HepG2 (cell line): ENCODE data around the gene WIPF2. TPM values are rescaled to one million over a fixed set of nuclear protein-coding genes. Genes with fewer than 3 reads are reported as not detected.

ENCODE experiments used
- ADNP ChIP-seq: sonication (generic); formaldehyde crosslinking; IDR thresholded peaks from 2 replicates; pipeline ENCODE4 v1.4.0; 2020; ENCODE audit warnings: missing genetic modification reagents
- CBX2 ChIP-seq, 2 experiments: fragments of 200-600 bp in 1 of 2; sonication (generic); formaldehyde crosslinking in 1 of 2; IDR thresholded peaks; 2 replicates each; pipeline versions ENCODE4 v1.7.0 to v1.8.1; 2018 to 2022; ENCODE audit warnings: low read depth in 2 of 2, low read length in 1 of 2, mild to moderate bottlenecking in 1 of 2, missing genetic modification reagents in 1 of 2
- CREB3 ChIP-seq: sonication (generic); formaldehyde crosslinking; IDR thresholded peaks from 2 replicates; pipeline ENCODE4 v1.5.0; 2020; ENCODE audit warnings: missing genetic modification reagents
- DPF2 ChIP-seq: sonication (generic); formaldehyde crosslinking; IDR thresholded peaks from 2 replicates; pipeline ENCODE4 v1.4.0; 2020; ENCODE audit warnings: mild to moderate bottlenecking, low read depth, missing genetic modification reagents, borderline replicate concordance
- FOXP4 ChIP-seq: sonication (generic); formaldehyde crosslinking; IDR thresholded peaks from 2 replicates; pipeline ENCODE4 v1.4.0; 2020; ENCODE audit warnings: missing genetic modification reagents
- ISX ChIP-seq: sonication (generic); formaldehyde crosslinking; conservative IDR thresholded peaks from 2 replicates; pipeline ENCODE4 v1.5.0; 2020; ENCODE audit warnings: missing genetic modification reagents
- KLF12 ChIP-seq: sonication (generic); formaldehyde crosslinking; IDR thresholded peaks from 2 replicates; pipeline ENCODE4 v1.4.0; 2020; ENCODE audit warnings: missing genetic modification reagents, borderline replicate concordance
- MAF1 ChIP-seq: sonication (generic); formaldehyde crosslinking; IDR thresholded peaks from 2 replicates; pipeline ENCODE4 v1.5.0; 2020; ENCODE audit warnings: missing genetic modification reagents, borderline replicate concordance
- NFIB ChIP-seq: sonication (generic); formaldehyde crosslinking; IDR thresholded peaks from 2 replicates; pipeline ENCODE4 v1.9.0; 2021; ENCODE audit warnings: missing genetic modification reagents, mild to moderate bottlenecking, borderline replicate concordance
- PATZ1 ChIP-seq: sonication (generic); formaldehyde crosslinking; IDR thresholded peaks from 2 replicates; pipeline ENCODE4 v1.4.0; 2020; ENCODE audit warnings: missing genetic modification reagents
- PHF21A ChIP-seq: sonication (generic); formaldehyde crosslinking; IDR thresholded peaks from 2 replicates; pipeline ENCODE4 v1.5.0; 2020; ENCODE audit warnings: mild to moderate bottlenecking, missing genetic modification reagents
- PTBP1 ChIP-seq: fragments of 200-400 bp; formaldehyde crosslinking; IDR thresholded peaks from 2 replicates; pipeline ENCODE4 v1.6.1; 2018; ENCODE audit warnings: low read length, low read depth; ENCODE audit not compliant: poor library complexity, severe bottlenecking
- RARG ChIP-seq: sonication (generic); formaldehyde crosslinking; IDR thresholded peaks from 2 replicates; pipeline ENCODE4 v1.4.0; 2020; ENCODE audit warnings: low read depth, mild to moderate bottlenecking, missing genetic modification reagents
- REPIN1 ChIP-seq: sonication (generic); formaldehyde crosslinking; IDR thresholded peaks from 2 replicates; pipeline ENCODE4 v1.8.0; 2022; ENCODE audit warnings: missing genetic modification reagents, low read depth, mild to moderate bottlenecking, borderline replicate concordance
- SUZ12 ChIP-seq: fragments of 150-350 bp; IDR thresholded peaks from 2 replicates; pipeline ENCODE4 v1.6.1; 2014; ENCODE audit warnings: low read depth, low read length
- TAF15 ChIP-seq: fragments of 200-400 bp; formaldehyde crosslinking; IDR thresholded peaks from one replicate; pipeline ENCODE4 v1.6.1; 2018; ENCODE audit warnings: mild to moderate bottlenecking, low read depth, low read length; ENCODE audit not compliant: poor library complexity, severe bottlenecking
- TCF12 ChIP-seq, 2 experiments: fragments of 450-650 bp in 1 of 2; sonication (generic) in 1 of 2; formaldehyde crosslinking in 1 of 2; IDR thresholded peaks; 2 replicates each; pipeline versions ENCODE4 v1.6.1 to v1.8.0; 2017 to 2022; ENCODE audit warnings: antibody characterized with exemption in 1 of 2, mild to moderate bottlenecking in 1 of 2, missing genetic modification reagents in 1 of 2, moderate library complexity in 1 of 2
- ZFP41 ChIP-seq: sonication (generic); formaldehyde crosslinking; IDR thresholded peaks from 2 replicates; pipeline ENCODE4 v1.4.0; 2020; ENCODE audit warnings: mild to moderate bottlenecking, missing genetic modification reagents, borderline replicate concordance
- ZMYM3 ChIP-seq: sonication (generic); formaldehyde crosslinking; IDR thresholded peaks from 2 replicates; pipeline ENCODE4 v1.5.1; 2020; ENCODE audit warnings: mild to moderate bottlenecking, missing genetic modification reagents
- ZNF317 ChIP-seq: sonication (generic); formaldehyde crosslinking; IDR thresholded peaks from 2 replicates; pipeline ENCODE4 v1.5.0; 2020; ENCODE audit warnings: mild to moderate bottlenecking, missing genetic modification reagents
- ZNF564 ChIP-seq: sonication (generic); formaldehyde crosslinking; IDR thresholded peaks from 2 replicates; pipeline ENCODE4 v1.8.1; 2023; ENCODE audit warnings: mild to moderate bottlenecking, missing genetic modification reagents
- ZNF737 ChIP-seq: sonication (generic); formaldehyde crosslinking; IDR thresholded peaks from 2 replicates; pipeline ENCODE4 v1.5.0; 2020; ENCODE audit warnings: missing genetic modification reagents, mild to moderate bottlenecking, borderline replicate concordance
- ZNF775 ChIP-seq: sonication (generic); formaldehyde crosslinking; IDR thresholded peaks from 2 replicates; pipeline ENCODE4 v1.4.0; 2020; ENCODE audit warnings: missing genetic modification reagents, mild to moderate bottlenecking, moderate library complexity, borderline replicate concordance
- polyA plus RNA-seq, 8 experiments: library from polyadenylated mRNA; depleted of rRNA in 3 of 8; stranded (reverse) in 7 of 8; unstranded in 1 of 8; fragments of >200 nt; fragmentation: Illumina TruSeq in 4 of 8; extraction: Trizol in 4 of 8; gene quantifications; 2 replicates each; pipeline versions ENCODE4 v1.2.1 to v1.2.3, GENCODE V29; 2011 to 2016; ENCODE audit warnings: low read depth in 4 of 8, missing spikeins in 1 of 8, mixed read lengths in 1 of 8; ENCODE audit not compliant: insufficient read depth in 1 of 8
- total RNA-seq, 5 experiments: library from RNA; depleted of rRNA; stranded (reverse); fragments of >200 nt; fragmentation: Illumina TruSeq; extraction: Trizol; gene quantifications; 2 replicates each; pipeline ENCODE4 v1.2.3, GENCODE V29; 2016; ENCODE audit warnings: low read depth in 1 of 5

WIPF2 gene
- total and polyA plus RNA-seq, 2 of the 13 experiments (the other 11 are each of a cell fraction or from before 2014, with no cell fraction given) = 7.2 to 10.8 TPM

GRCh38 chr17:40316571-40317344 is 97.7 kb downstream of the WIPF2 start (continued):
- no peak; the same call in none of the 2 replicates for TF ChIP-seq PHF21A
- TF ChIP-seq ZNF775 (CRISPR knock-in tag) = no peak
- TF ChIP-seq PATZ1 (CRISPR knock-in tag) = peak; percentile 88
- peak; percentile 47; the same call in 1 of the 2 replicates for TF ChIP-seq DPF2
- TF ChIP-seq SUZ12 = no peak
- TF ChIP-seq CBX2 (IDR thresholded peaks at IDR 0.05; ENCODE audit: low read depth, low read length) = no peak
- peak; percentile 43; the same call in 1 of the 2 replicates for TF ChIP-seq CBX2 (CRISPR knock-in tag; IDR thresholded peaks at IDR 0.05; ENCODE audit: low read depth)
- TF ChIP-seq ADNP = no peak
- no peak for TF ChIP-seq ZNF737 (CRISPR knock-in tag)
- TF ChIP-seq ISX = 0 out of 2 replicates have a peak, but pooled peaks have one; percentile 54
- no peak; the same call in 1 of the 2 replicates for TF ChIP-seq KLF12 (CRISPR knock-in tag)
- TF ChIP-seq ZNF317 = peak; percentile 52; the same call in 1 of the 2 replicates
- TF ChIP-seq RARG (CRISPR knock-in tag) = no peak
- TF ChIP-seq TCF12 (IDR thresholded peaks at IDR 0.05) = no peak
- TF ChIP-seq TCF12 (CRISPR knock-in tag; IDR thresholded peaks at IDR 0.05) = no peak
- no peak for TF ChIP-seq PTBP1
- no peak for TF ChIP-seq CREB3 (CRISPR knock-in tag)
- TF ChIP-seq ZMYM3 (CRISPR knock-in tag) = peak; percentile 38; the same call in 1 of the 2 replicates
- TF ChIP-seq MAF1 (CRISPR knock-in tag) = 0 out of 2 replicates have a peak, but pooled peaks have one; percentile 63
- no peak for TF ChIP-seq NFIB (CRISPR knock-in tag)
- TF ChIP-seq ZNF564 (CRISPR knock-in tag) = peak; percentile 80; the same call in 1 of the 2 replicates
- TF ChIP-seq FOXP4 (CRISPR knock-in tag) = peak; percentile 68
- 0 out of 2 replicates have a peak, but pooled peaks have one; percentile 28 for TF ChIP-seq ZFP41
- no peak for TF ChIP-seq REPIN1 (CRISPR knock-in tag)
- peak; percentile 53 for TF ChIP-seq TAF15
